ENCODE results near the gene ZC3H12C.

The ZC3H12C gene

DNA sequence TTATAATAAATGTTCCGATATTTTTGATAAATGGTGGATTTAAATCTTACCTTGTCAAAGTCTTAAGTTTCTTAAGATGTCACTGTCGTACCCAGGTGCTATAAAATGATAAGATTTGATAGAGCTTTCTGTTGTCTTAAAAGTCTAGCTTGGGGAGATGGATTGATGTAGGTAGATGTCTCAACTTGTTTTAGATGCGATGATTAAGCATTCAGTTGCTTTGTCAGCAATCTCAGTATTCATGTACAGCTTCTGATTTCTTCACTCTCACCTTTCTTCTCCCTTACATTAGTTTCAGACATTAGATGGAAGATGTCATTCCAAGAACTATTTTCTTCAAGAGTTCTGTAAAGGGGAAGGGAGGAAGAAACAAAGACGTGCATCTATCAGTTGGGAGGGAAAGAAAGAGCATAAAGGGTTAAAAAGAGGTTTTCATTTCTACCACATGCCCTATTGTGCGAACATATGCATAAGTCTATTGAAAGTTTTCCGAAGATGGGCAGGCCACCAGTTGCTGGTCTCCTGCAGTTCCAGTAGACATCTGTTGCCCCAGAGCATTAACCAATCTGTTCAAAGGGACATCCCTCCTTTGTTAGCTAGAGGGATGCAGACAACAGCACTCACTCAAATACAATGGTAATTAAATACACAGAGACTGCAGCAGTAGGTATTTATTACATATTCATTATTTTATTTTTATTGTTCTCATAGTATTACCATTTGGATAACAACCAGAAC, 38.4 kb downstream of the ZC3H12C start:
- Mint-ChIP-seq H3K27ac (no peak overlapping the region), H3K4me3 (no peak overlapping the region), H3K36me3 (no peaks in the 10 kb centered on the region), H3K9me3 (no peaks in the 10 kb centered on the region), H3K27me3 (no peaks in the 10 kb centered on the region), H3K4me1 (no peaks in the 10 kb centered on the region)
- CTCF ChIA-PET, result no interaction called here
- no peak for DNase-seq

DNA sequence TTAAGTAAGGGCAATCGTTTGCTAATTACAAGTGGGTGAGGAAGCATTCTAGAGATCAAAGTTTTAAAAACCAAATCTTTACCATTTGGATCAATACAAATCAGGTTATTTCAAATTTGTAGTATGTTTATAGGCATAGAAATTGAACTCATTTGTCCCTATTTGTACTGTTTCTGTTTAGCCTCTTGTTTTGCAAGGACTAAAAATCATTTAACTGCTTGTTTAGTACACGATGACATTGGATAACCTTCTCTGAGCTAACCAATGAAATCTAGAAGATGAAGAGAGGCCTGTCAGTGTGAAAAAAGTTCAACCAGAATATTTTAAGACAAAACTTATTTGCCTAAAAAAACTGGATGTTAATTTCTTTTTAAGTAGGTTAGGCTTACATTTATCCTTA, 40.0 kb downstream of the ZC3H12C start:
- H3K4me3 Mint-ChIP-seq, result no peak overlapping the region
- H3K9me3 Mint-ChIP-seq, result no peaks in the 10 kb centered on the region
- no peaks in the 10 kb centered on the region for H3K27me3 Mint-ChIP-seq
- CTCF ChIA-PET, result no interaction called here
- no peaks in the 10 kb centered on the region for H3K4me1 Mint-ChIP-seq
- DNase-seq, result no peak
- no peaks in the 10 kb centered on the region for H3K36me3 Mint-ChIP-seq
- H3K27ac Mint-ChIP-seq, result no peak overlapping the region

DNA sequence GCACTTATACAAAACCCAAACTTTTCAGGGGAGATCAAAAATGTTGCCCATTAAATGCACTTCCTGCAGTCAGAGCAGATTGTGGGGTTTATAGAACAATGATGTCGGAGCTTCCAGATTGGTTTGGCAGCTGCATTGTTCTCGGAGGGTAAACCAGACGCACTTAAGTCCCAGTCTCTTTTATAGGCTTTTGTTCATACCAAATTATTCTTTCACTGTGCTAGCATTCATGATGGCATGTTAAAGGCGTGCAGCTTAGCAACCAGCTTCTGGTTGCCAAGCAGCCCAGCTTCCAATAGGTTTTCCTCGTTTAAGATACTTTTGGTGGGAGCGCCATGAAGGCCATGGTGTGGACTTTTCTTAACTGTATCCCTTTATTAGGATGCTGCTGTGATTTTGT, 40.9 kb downstream of the ZC3H12C start:
- Mint-ChIP-seq H3K36me3 (no peaks in the 10 kb centered on the region), H3K4me1 (no peaks in the 10 kb centered on the region), H3K4me3 (no peak overlapping the region), H3K27me3 (no peaks in the 10 kb centered on the region), H3K27ac (no peak overlapping the region), H3K9me3 (no peaks in the 10 kb centered on the region)
- CTCF ChIA-PET, result no interaction called here
- no peak for DNase-seq

DNA sequence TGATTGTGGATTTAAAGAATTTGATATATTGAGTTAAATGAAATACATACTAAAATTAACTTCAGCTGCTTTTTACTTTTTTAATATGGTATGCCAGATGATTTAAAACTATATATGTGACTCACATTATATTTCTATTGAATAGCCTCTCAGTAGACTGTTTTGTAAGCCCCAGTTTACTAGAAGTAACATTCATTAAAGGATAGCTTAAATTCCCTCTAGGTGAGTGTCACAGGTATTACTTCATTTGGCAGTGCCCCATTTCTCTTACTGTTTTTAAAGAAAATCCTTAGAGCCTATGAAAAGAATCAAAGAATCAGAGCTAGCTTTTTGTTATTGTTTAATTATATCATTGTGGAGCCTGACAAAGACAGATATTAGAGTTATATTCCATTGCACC, 48.6 kb downstream of the ZC3H12C start:
- peaks cover 1% of the 10 kb centered on the region for H3K27me3 Mint-ChIP-seq
- no peak overlapping the region for H3K27ac Mint-ChIP-seq
- CTCF ChIA-PET, result interaction anchor here (1.0 kb wide), 1 partner anchor 60 kb away, joined by 3 read pairs; no protein-coding TSS in a partner anchor
- no peak overlapping the region for H3K4me3 Mint-ChIP-seq
- no peaks in the 10 kb centered on the region for H3K9me3 Mint-ChIP-seq
- no peak for DNase-seq
- no peaks in the 10 kb centered on the region for H3K36me3 Mint-ChIP-seq
- no peaks in the 10 kb centered on the region for H3K4me1 Mint-ChIP-seq

DNA sequence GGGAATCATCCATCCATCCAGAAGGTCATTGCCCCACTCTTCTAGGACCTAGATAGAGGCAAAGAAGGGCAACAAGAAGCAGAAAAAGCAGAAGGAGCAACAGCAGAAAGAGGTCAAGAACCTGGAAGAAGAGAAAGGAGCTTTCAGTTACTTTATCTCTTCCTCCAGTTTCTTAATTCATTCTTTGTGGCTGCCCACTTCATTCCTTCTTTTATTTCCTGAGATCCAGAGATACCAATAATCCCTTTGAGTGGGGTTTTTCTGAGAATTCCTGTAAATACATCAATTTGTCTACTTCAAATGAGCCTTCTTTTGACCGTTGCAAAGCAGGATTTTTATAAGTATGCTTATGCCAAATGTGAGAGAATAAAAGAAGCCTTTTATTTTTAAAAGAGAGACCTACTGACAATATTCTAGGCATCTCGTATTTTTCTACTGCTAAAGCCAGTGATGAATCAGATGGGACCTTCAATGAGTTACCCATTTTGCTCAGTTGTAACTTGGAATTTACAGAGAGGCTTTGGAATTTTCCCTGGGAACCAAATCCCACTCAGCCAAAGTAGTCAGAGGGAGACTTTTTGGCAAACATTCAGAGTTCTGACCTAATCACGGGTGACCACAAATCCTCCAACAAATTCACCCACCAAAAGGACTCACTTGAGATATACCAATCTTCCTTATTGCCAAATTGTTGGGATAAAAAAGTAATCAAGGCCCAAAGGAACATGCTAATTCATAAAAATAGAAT, 54.9 kb downstream of the ZC3H12C start:
- H3K4me1 Mint-ChIP-seq, result no peaks in the 10 kb centered on the region
- H3K4me3 Mint-ChIP-seq, result no peak overlapping the region
- H3K9me3 Mint-ChIP-seq, result no peaks in the 10 kb centered on the region
- CTCF ChIA-PET, result no interaction called here
- no peaks in the 10 kb centered on the region for H3K36me3 Mint-ChIP-seq
- no peak overlapping the region for H3K27ac Mint-ChIP-seq
- H3K27me3 Mint-ChIP-seq, result peaks cover 10% of the 10 kb centered on the region
- DNase-seq, result no peak

DNA sequence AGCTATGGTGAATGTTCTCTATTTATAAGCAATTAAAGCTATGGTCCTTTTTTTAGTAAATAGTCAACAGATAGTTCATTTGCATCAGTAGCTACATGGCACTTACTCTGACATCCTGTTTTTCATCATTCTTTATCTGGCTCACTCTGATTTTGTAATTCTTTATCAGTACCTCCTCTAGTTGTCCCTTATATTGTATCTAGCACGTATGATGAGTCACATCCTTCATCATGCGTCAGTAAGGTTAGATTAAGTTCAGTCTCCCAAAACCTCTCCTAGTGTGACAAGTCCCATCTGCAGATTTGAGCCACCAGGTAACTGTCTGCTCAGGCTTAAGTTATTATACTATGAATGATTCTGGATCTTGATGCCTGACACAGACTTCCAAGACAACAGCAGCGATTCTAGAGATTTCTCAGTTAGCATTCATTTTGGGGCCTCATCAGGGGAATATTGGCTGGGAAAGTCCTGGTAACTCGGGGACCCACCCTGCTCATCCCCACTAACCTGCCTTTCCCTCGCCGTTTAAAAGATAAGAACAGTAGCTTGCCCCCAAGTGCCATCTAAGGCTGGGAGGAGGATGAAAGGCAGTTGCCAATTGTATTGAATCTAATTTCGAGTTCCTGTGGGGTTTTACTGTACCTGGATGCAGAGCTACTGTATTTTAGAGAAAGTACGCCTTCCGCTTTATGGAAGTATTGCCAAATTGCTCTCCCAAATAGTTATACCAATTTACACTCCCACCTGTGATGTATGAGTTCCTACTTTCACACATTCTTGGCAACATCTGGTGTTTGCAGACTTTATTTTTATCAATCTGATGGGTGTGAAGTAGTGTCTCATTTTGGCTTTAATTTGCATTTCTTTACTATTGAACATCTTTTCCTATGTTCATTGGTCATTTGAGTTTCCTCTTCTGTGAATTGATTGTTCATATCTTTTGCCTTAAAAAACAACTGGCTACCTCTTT, 55.9 kb downstream of the ZC3H12C start:
- CTCF ChIA-PET, result no interaction called here
- peaks cover 10% of the 10 kb centered on the region for H3K27me3 Mint-ChIP-seq
- H3K4me3 Mint-ChIP-seq, result no peak overlapping the region
- no peaks in the 10 kb centered on the region for H3K4me1 Mint-ChIP-seq
- no peak overlapping the region for H3K27ac Mint-ChIP-seq
- H3K36me3 Mint-ChIP-seq, result no peaks in the 10 kb centered on the region
- DNase-seq, result no peak
- H3K9me3 Mint-ChIP-seq, result no peaks in the 10 kb centered on the region

DNA sequence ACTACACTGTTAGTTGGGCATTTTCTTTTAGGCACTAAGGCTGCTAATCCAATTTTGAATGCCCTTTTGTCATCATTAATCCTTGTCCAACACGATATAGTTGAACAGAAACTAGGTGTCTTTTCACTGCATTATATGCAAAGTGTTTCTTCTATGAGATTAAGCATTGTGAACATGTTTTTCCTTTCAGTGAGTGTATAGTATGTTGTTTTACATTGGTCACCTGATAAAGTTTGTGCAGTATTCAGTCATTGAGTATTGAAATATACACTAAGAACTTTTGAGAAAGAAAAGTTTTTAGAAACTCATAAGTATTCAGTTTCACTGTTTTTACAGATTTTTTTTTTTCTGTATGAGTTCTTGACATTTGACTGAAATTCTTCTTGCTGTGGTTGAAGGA, 59.0 kb downstream of the ZC3H12C start:
- Mint-ChIP-seq H3K27me3 (peaks cover 5% of the 10 kb centered on the region), H3K4me1 (no peaks in the 10 kb centered on the region), H3K36me3 (no peaks in the 10 kb centered on the region), H3K4me3 (no peak overlapping the region), H3K9me3 (no peaks in the 10 kb centered on the region), H3K27ac (no peak overlapping the region)
- no peak for DNase-seq
- CTCF ChIA-PET, result no interaction called here

DNA sequence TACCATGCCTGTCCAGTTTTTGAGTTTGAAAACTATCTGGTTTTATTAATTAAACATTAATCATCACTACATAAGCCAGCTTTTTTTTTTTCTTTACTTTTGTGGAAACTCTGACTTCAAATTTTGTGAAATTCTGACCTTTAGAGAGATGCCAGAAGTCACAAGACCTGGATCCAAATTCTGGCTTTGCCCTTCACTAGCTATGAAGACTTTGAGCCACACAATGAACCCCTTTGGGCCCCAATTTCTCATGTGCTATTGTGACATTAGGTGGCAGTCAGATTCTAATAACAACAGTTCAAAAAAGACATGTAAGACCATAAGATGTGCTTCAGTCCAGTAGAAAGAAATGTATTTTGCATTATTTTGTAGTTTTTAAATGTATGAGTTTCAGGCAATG, 60.3 kb downstream of the ZC3H12C start:
- CTCF ChIA-PET, result no interaction called here
- H3K4me1 Mint-ChIP-seq, result no peaks in the 10 kb centered on the region
- H3K27me3 Mint-ChIP-seq, result no peaks in the 10 kb centered on the region
- DNase-seq, result no peak
- H3K27ac Mint-ChIP-seq, result no peak overlapping the region
- H3K9me3 Mint-ChIP-seq, result no peaks in the 10 kb centered on the region
- H3K4me3 Mint-ChIP-seq, result no peak overlapping the region
- H3K36me3 Mint-ChIP-seq, result no peaks in the 10 kb centered on the region

DNA sequence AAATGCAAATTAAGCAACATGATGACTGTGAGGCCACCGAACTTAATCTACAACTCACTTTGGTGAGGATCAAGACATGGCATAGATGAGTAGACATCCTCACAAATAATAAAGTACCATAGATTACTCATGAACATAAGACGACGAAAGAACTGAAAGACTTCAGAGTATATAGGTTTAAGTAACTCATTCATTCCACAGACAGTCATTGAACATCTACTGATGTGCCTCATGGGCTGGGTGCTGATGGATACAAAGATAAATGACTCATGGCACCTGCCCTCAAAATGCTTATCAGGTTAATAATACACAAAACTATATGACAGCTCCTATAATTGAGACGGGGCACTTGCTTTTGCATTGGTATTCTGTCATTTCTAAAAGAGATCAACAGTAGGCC, 63.3 kb downstream of the ZC3H12C start:
- DNase-seq, result no peak
- Mint-ChIP-seq H3K4me1 (no peaks in the 10 kb centered on the region), H3K27ac (no peak overlapping the region), H3K9me3 (no peaks in the 10 kb centered on the region), H3K27me3 (no peaks in the 10 kb centered on the region), H3K4me3 (no peak overlapping the region), H3K36me3 (no peaks in the 10 kb centered on the region)
- CTCF ChIA-PET, result interaction anchor here (0.6 kb wide), 1 partner anchor 9 kb away, joined by 3 read pairs; no protein-coding TSS in a partner anchor

DNA sequence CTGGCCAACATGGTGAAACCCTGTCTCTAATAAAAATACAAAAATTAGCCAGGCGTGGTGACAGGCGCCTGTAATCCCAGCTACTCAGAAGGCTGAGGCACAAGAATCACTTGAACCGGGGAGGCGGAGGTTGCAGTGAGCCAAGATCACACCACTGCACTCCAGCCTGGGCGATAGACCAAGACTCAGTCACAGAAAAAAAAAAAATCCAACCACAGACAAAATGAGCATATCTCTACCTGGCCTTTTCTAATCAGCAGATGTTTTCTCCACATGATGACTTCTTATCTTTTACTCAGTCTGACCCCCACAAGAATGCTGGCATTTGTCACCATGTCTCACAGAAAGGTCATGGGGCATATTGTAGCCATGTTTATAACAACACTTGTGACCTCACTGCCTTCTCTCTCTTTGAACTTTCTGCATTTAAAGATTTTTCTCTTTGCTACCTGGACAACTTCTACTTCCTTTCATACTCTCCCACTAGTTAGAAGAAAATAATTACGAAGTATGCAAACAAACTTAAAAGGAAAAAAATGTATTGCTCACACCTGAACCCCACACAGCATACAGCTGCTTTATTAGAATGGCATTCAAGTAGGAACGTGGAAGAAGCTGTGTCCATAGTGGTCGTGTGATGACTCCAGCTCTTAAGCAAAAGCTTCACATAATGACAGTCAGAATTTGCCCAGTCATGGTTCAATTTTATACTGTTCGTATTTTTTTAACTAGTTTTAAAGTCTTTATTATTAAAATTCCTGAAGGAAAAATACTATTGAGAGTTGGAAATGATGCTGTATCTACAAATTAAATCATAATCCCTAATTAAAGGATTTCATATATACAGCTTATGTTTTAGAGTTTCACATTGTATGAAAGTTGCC, 65.4 kb downstream of the ZC3H12C start:
- no peak for DNase-seq
- Mint-ChIP-seq H3K36me3 (no peaks in the 10 kb centered on the region), H3K9me3 (no peaks in the 10 kb centered on the region), H3K4me3 (no peak overlapping the region), H3K27me3 (peaks cover under 1% of the 10 kb centered on the region), H3K27ac (no peak overlapping the region), H3K4me1 (no peaks in the 10 kb centered on the region)
- CTCF ChIA-PET, result interaction anchor here (0.8 to 1.0 kb wide), 2 partner anchors 35 to 54 kb away, joined by 3 to 4 read pairs; no protein-coding TSS in a partner anchor

DNA sequence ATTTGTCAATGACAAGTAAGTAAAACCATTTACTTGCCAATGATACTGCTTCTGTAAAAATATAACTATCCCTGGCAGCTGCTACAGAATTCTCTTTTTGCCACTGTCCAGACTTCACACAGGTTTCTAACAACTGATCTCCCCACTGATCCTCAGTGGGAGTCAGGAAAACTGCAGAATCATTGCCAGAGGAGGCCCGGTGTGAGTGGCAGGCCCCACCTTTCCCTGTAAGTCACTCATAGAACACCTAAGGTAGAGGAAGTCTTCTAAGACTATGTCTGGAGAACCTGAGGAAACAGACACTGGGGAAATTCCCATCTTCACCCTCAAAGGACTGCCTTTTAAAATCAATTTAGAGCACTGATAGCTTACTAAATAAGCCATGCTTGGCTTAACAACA, 66.3 kb downstream of the ZC3H12C start:
- H3K27me3 Mint-ChIP-seq, result peaks cover 5% of the 10 kb centered on the region
- no peaks in the 10 kb centered on the region for H3K4me1 Mint-ChIP-seq
- no peaks in the 10 kb centered on the region for H3K36me3 Mint-ChIP-seq
- no peak overlapping the region for H3K4me3 Mint-ChIP-seq
- no peak overlapping the region for H3K27ac Mint-ChIP-seq
- CTCF ChIA-PET, result interaction anchor here (0.8 to 1.1 kb wide), 3 partner anchors 36 to 306 kb away, joined by 3 to 4 read pairs (median 3); no protein-coding TSS in a partner anchor
- no peak for DNase-seq
- no peaks in the 10 kb centered on the region for H3K9me3 Mint-ChIP-seq

DNA sequence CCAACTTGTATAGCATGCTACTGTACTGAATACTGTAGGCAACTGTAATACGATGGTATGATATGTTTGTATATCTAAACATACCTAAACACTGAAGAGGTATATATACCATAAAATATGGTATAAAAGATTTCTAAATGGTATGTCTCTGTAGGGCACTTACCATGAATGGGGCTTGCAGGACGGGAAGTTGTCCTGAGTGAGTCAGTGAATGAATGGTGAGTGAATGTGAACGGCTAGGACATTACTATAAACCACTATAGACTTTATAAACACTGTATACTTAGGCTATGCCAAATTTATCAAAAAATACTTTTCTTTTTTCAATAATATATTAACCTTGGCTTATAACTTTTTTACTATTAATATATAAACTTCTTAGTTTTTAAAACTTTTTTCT, 66.8 kb downstream of the ZC3H12C start:
- Mint-ChIP-seq H3K4me3 (no peak overlapping the region), H3K4me1 (no peaks in the 10 kb centered on the region), H3K27ac (no peak overlapping the region), H3K36me3 (no peaks in the 10 kb centered on the region), H3K27me3 (peaks cover 7% of the 10 kb centered on the region), H3K9me3 (no peaks in the 10 kb centered on the region)
- CTCF ChIA-PET, result interaction anchor here (1.0 to 1.8 kb wide), 3 partner anchors 15 to 307 kb away, joined by 3 to 6 read pairs (median 3); no protein-coding TSS in a partner anchor
- no peak for DNase-seq

DNA sequence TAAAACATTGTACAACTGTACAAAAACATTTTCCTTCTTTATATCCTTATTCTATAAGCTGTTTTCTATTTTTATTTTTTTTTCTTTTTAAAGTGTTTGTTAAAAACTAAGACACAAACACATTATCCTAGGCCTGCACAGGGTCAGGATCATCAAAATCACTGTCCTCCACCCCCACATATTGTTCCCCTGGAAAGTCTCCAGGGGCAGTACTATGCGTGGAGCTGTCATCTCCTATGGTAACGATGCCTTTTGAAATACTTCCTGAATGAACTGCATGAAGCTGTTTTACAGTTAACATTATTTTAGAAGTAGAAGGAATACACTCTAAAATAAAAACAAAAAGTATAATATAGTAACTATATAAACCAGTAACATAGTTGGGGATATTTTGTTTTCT, 67.2 kb downstream of the ZC3H12C start:
- CTCF ChIA-PET, result interaction anchor here (1.1 to 1.8 kb wide), 2 partner anchors 14 to 307 kb away, joined by 3 to 6 read pairs; no protein-coding TSS in a partner anchor
- no peaks in the 10 kb centered on the region for H3K36me3 Mint-ChIP-seq
- peaks cover 11% of the 10 kb centered on the region for H3K27me3 Mint-ChIP-seq
- no peaks in the 10 kb centered on the region for H3K9me3 Mint-ChIP-seq
- no peak for DNase-seq
- no peak overlapping the region for H3K27ac Mint-ChIP-seq
- H3K4me3 Mint-ChIP-seq, result no peak overlapping the region
- no peaks in the 10 kb centered on the region for H3K4me1 Mint-ChIP-seq
